Breast epithelium (tissue), 3 donors: ENCODE results near the gene EFNA1.

Source experiments
- POLR2A ChIP-seq: fragments of 450-650 bp; IDR thresholded peaks from one replicate; pipeline ENCODE4 v1.6.1; 2016; ENCODE audit warnings: antibody characterized with exemption, mild to moderate bottlenecking, moderate library complexity
- POLR2AphosphoS5 ChIP-seq, 3 donors: sonication (generic); formaldehyde crosslinking; IDR thresholded peaks; one replicate each; pipeline ENCODE4 v1.6.1; 2017; ENCODE audit warnings: antibody characterized with exemption in 3 of 3

DNA sequence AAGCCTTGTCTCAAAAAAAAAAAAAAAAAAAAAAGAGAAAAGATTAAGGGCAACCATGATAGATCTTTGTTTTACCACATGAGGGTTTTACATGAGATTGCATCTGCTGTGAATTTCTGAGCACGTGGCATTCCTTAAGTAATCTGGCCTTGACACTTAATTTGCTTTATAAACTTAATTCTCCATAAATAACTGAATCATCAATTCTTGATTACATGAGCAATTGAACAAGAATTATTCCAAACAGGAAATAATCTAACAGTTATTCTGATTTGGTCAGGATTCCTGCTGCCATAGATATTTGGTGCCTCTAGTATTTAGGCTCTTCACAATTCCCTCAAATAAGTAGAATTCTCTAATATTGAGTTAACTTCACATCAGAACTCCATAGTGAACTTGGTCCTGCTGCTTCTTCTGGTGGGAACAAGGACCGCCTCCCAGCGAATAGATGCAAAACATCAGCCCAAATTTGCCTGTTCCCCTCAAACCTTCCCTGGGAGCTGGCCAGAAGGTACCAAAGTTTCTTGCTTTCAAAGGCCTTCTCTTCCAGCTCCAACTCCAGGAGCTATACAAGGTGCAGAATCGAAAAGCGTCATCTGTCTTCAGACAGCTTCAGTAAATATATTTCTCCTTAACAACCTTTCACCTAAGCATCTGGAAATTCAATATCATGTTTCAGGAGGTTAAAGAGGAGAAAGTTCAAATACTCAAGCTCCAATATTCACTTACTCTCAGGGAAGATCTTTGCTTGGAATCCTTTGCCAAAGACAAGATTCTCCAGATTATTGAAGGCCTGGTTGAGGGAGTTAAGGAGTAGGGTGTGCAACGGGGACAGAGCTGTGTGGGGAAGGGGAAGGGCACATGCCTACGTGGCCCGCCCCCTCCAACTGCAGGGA lies 44.4 kb downstream of the EFNA1 start:
- TF ChIP-seq POLR2A (no peak), POLR2AphosphoS5 (IDR thresholded peaks at IDR 0.05) (no peak)
